Measurements from ENCODE around the gene GHRH.

- TF ChIP-seq, protein P1, sequence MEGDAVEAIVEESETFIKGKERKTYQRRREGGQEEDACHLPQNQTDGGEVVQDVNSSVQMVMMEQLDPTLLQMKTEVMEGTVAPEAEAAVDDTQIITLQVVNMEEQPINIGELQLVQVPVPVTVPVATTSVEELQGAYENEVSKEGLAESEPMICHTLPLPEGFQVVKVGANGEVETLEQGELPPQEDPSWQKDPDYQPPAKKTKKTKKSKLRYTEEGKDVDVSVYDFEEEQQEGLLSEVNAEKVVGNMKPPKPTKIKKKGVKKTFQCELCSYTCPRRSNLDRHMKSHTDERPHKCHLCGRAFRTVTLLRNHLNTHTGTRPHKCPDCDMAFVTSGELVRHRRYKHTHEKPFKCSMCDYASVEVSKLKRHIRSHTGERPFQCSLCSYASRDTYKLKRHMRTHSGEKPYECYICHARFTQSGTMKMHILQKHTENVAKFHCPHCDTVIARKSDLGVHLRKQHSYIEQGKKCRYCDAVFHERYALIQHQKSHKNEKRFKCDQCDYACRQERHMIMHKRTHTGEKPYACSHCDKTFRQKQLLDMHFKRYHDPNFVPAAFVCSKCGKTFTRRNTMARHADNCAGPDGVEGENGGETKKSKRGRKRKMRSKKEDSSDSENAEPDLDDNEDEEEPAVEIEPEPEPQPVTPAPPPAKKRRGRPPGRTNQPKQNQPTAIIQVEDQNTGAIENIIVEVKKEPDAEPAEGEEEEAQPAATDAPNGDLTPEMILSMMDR (IDR thresholded peaks at IDR 0.05) = no peak
- no peak for TF ChIP-seq POLR2A (IDR thresholded peaks at IDR 0.05)
- TF ChIP-seq POLR2AphosphoS5 (IDR thresholded peaks at IDR 0.05) = no peak
- no peak for TF ChIP-seq EP300 (IDR thresholded peaks at IDR 0.05)
Observed at GRCh38 chr20:37209661-37210314, 51.8 kb downstream of the GHRH start.

Data from stomach (tissue), 4 donors.